GM12878 (cell line): Measurements from ENCODE around the gene DRAP1. TPM values are rescaled to one million over a fixed set of nuclear protein-coding genes. Genes with fewer than 3 reads are reported as not detected.

Experiments
- ASH2L ChIP-seq: fragments of 300-600, 200-600 bp; sonication (generic); IDR thresholded peaks from 2 replicates; pipeline ENCODE4 v1.6.1; 2017; ENCODE audit warnings: low read depth, mild to moderate bottlenecking, borderline replicate concordance
- ATF7 ChIP-seq: fragments of 450-650 bp; IDR thresholded peaks from 2 replicates; pipeline ENCODE4 v1.6.1; 2016; ENCODE audit warnings: low read depth, mild to moderate bottlenecking
- CHD2 ChIP-seq: IDR thresholded peaks from 2 replicates; pipeline ENCODE4 v1.6.1; 2011; ENCODE audit warnings: low read depth, low read length, improper control_type of control experiment, borderline replicate concordance
- CHD4 ChIP-seq: fragments of 200-600 bp; sonication (generic); IDR thresholded peaks from 2 replicates; pipeline ENCODE4 v1.6.1; 2016; ENCODE audit warnings: mild to moderate bottlenecking
- ESRRA ChIP-seq: IDR thresholded peaks from 2 replicates; pipeline ENCODE4 v1.6.1; 2012; ENCODE audit warnings: mild to moderate bottlenecking, low read length, improper control_type of control experiment
- FOS ChIP-seq: IDR thresholded peaks from 3 replicates; pipeline ENCODE4 v1.6.1; 2011; ENCODE audit warnings: borderline replicate concordance; ENCODE audit not compliant: insufficient read length; ENCODE audit errors: extremely low read depth
- GABPA ChIP-seq: IDR thresholded peaks from 2 replicates; pipeline ENCODE4 v1.6.1; 2014; ENCODE audit warnings: antibody characterized with exemption, low read depth, mild to moderate bottlenecking, inconsistent platforms
- HDGF ChIP-seq: fragments of 450-650 bp; IDR thresholded peaks from 2 replicates; pipeline ENCODE4 v1.6.1; 2016; ENCODE audit warnings: antibody characterized with exemption
- MEF2B ChIP-seq: fragments of 450-650 bp; IDR thresholded peaks from 2 replicates; pipeline ENCODE4 v1.6.1; 2018; ENCODE audit warnings: mild to moderate bottlenecking, moderate library complexity; ENCODE audit not compliant: partially characterized antibody, poor library complexity, severe bottlenecking
- MTA2 ChIP-seq: fragments of 450-650 bp; IDR thresholded peaks from 2 replicates; pipeline ENCODE4 v1.6.1; 2016; ENCODE audit warnings: low read depth, mild to moderate bottlenecking, moderate library complexity
- NFYA ChIP-seq: IDR thresholded peaks from 2 replicates; pipeline ENCODE4 v1.6.1; 2011; ENCODE audit warnings: low read depth, mild to moderate bottlenecking, low read length, improper control_type of control experiment, borderline replicate concordance
- PAX5 ChIP-seq: IDR thresholded peaks from 2 replicates; pipeline ENCODE4 v1.6.1; 2011; ENCODE audit warnings: low read depth, low read length, borderline replicate concordance
- PML ChIP-seq: IDR thresholded peaks from 2 replicates; pipeline ENCODE4 v1.6.1; 2012; ENCODE audit warnings: low read length, inconsistent platforms
- POLR2A ChIP-seq: IDR thresholded peaks from 2 replicates; pipeline ENCODE4 v1.6.1; 2011; ENCODE audit warnings: low read depth, mild to moderate bottlenecking, low read length
- RAD21 ChIP-seq: IDR thresholded peaks from 2 replicates; pipeline ENCODE4 v1.6.1; 2011; ENCODE audit warnings: mild to moderate bottlenecking, low read depth, low read length, moderate library complexity; ENCODE audit not compliant: insufficient read depth
- RELA ChIP-seq: fragments of 450-650 bp; IDR thresholded peaks from 2 replicates; pipeline ENCODE4 v1.8.0; 2014; ENCODE audit warnings: borderline replicate concordance; ENCODE audit not compliant: partially characterized antibody
- STAT3 ChIP-seq: IDR thresholded peaks from 2 replicates; pipeline ENCODE4 v1.6.1; 2011; ENCODE audit warnings: low read depth, low read length, improper control_type of control experiment
- TCF12 ChIP-seq: IDR thresholded peaks from 2 replicates; pipeline ENCODE4 v1.6.1; 2011; ENCODE audit warnings: low read depth, mild to moderate bottlenecking, low read length
- ZNF384 ChIP-seq: IDR thresholded peaks from 2 replicates; pipeline ENCODE4 v1.6.1; 2012; ENCODE audit warnings: low read depth, mild to moderate bottlenecking, low read length, improper control_type of control experiment, borderline replicate concordance
- ZSCAN29 ChIP-seq: fragments of 450-650 bp; IDR thresholded peaks from 2 replicates; pipeline ENCODE4 v1.6.1; 2017; ENCODE audit warnings: mild to moderate bottlenecking, moderate library complexity
- ZZZ3 ChIP-seq: IDR thresholded peaks from 2 replicates; pipeline ENCODE4 v1.6.1; 2011; ENCODE audit warnings: low read depth; ENCODE audit not compliant: control insufficient read depth, insufficient read length
- polyA plus RNA-seq, 11 experiments: library from polyadenylated mRNA; depleted of rRNA in 4 of 11; unstranded in 6 of 11; stranded (reverse) in 5 of 11; fragments of >200 nt; fragmentation: Nextera tagmentation in 4 of 11; fragmentation: Illumina TruSeq in 1 of 11; extraction: Ambion mirVana in 4 of 11; extraction: Trizol in 1 of 11; gene quantifications; 1 replicate in 1 of 11; 2 replicates in 10 of 11; pipeline versions ENCODE4 v1.2.1 to v1.2.3, GENCODE V29; 2011 to 2016; ENCODE audit warnings: inconsistent platforms in 2 of 11, missing spikeins in 2 of 11, low read depth in 1 of 11
- total RNA-seq, 4 experiments: library from RNA; depleted of rRNA in 3 of 4; stranded (reverse); fragments of >200 nt in 3 of 4; fragmentation: Illumina TruSeq in 1 of 4; extraction: Trizol in 1 of 4; gene quantifications; 2 replicates each; pipeline versions ENCODE4 v1.2.1 to v1.2.3, GENCODE V29; 2013 to 2021
- TF ChIP-seq, protein P1 (sequence below): fragments of 150-350 bp; IDR thresholded peaks from 2 replicates; pipeline ENCODE4 v1.6.1; 2014; ENCODE audit warnings: mild to moderate bottlenecking, low read depth, low read length
- TF ChIP-seq, protein P2 (sequence below): fragments of 450-650 bp; IDR thresholded peaks from 2 replicates; pipeline ENCODE4 v1.6.1; 2018; ENCODE audit warnings: mild to moderate bottlenecking, low read depth, moderate library complexity; ENCODE audit not compliant: partially characterized antibody
- TF ChIP-seq, protein P3 (sequence below): IDR thresholded peaks from 2 replicates; pipeline ENCODE4 v1.6.1; 2011; ENCODE audit warnings: borderline replicate concordance, low read depth, mild to moderate bottlenecking, moderate library complexity, low read length; ENCODE audit not compliant: insufficient read depth, poor library complexity, severe bottlenecking
- TF ChIP-seq, protein P4 (sequence below): fragments of 450-650 bp; IDR thresholded peaks from 2 replicates; pipeline ENCODE4 v1.6.1; 2017; ENCODE audit warnings: mild to moderate bottlenecking

DRAP1 gene
- total and polyA plus RNA-seq, 10 of the 15 experiments (the other 5 are each of a cell fraction or from before 2014, with no cell fraction given), result 9.4 to 163 (median 114) TPM

DNA sequence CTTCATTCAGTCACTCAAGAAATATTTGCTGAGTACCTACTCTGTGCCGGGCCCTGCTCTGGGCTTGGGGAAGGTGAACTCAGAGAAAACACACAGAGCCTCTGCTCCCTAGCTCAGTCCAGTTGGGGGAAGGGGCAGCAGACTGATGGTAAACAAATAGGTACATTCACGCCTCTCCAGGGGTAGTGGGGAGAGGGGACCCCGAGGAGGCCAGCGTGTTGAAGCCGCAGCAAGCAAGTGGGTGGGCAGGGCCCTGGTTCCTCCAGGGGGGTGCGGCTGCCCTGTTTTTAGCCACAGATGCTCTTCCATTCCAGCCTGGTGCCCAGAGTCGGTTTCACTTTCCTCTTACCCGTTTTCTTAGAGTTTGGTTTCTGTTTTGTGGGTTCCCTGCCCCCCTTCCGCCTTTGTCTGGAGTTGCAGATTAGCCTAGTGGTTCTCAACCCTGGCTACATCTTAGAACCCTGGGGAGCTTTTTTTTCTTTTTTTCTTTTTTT, 8.7 kb downstream of the DRAP1 start (continued):
- peak; percentile 23; the same call in 1 of the 2 replicates for TF ChIP-seq ATF7
- TF ChIP-seq RAD21, result no peak
- TF ChIP-seq STAT3, result no peak
- TF ChIP-seq NFYA, result no peak
- peak; percentile 54; the same call in 1 of the 2 replicates for TF ChIP-seq MTA2
- TF ChIP-seq TCF12, result 0 out of 2 replicates have a peak, but pooled peaks have one; percentile 29
- no peak for TF ChIP-seq FOS
- TF ChIP-seq CHD4, result no peak
- TF ChIP-seq GABPA, result no peak
- TF ChIP-seq ZNF384, result peak; percentile 84
- TF ChIP-seq PAX5, result peak; percentile 58; the same call in 1 of the 2 replicates
- no peak for TF ChIP-seq ZZZ3
- TF ChIP-seq, protein P1, sequence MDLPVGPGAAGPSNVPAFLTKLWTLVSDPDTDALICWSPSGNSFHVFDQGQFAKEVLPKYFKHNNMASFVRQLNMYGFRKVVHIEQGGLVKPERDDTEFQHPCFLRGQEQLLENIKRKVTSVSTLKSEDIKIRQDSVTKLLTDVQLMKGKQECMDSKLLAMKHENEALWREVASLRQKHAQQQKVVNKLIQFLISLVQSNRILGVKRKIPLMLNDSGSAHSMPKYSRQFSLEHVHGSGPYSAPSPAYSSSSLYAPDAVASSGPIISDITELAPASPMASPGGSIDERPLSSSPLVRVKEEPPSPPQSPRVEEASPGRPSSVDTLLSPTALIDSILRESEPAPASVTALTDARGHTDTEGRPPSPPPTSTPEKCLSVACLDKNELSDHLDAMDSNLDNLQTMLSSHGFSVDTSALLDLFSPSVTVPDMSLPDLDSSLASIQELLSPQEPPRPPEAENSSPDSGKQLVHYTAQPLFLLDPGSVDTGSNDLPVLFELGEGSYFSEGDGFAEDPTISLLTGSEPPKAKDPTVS, result no peak
- TF ChIP-seq RELA, result no peak
- TF ChIP-seq POLR2A, result peak; percentile 68
- no peak for TF ChIP-seq ESRRA
- TF ChIP-seq ZSCAN29, result no peak
- TF ChIP-seq ASH2L, result 0 out of 2 replicates have a peak, but pooled peaks have one; percentile 57
- TF ChIP-seq HDGF, result peak; percentile 78
- TF ChIP-seq PML, result peak; percentile 66; the same call in 1 of the 2 replicates
- TF ChIP-seq, protein P2, sequence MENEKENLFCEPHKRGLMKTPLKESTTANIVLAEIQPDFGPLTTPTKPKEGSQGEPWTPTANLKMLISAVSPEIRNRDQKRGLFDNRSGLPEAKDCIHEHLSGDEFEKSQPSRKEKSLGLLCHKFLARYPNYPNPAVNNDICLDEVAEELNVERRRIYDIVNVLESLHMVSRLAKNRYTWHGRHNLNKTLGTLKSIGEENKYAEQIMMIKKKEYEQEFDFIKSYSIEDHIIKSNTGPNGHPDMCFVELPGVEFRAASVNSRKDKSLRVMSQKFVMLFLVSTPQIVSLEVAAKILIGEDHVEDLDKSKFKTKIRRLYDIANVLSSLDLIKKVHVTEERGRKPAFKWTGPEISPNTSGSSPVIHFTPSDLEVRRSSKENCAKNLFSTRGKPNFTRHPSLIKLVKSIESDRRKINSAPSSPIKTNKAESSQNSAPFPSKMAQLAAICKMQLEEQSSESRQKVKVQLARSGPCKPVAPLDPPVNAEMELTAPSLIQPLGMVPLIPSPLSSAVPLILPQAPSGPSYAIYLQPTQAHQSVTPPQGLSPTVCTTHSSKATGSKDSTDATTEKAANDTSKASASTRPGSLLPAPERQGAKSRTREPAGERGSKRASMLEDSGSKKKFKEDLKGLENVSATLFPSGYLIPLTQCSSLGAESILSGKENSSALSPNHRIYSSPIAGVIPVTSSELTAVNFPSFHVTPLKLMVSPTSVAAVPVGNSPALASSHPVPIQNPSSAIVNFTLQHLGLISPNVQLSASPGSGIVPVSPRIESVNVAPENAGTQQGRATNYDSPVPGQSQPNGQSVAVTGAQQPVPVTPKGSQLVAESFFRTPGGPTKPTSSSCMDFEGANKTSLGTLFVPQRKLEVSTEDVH, result no peak
- TF ChIP-seq MEF2B, result peak; percentile 54
- TF ChIP-seq, protein P3, sequence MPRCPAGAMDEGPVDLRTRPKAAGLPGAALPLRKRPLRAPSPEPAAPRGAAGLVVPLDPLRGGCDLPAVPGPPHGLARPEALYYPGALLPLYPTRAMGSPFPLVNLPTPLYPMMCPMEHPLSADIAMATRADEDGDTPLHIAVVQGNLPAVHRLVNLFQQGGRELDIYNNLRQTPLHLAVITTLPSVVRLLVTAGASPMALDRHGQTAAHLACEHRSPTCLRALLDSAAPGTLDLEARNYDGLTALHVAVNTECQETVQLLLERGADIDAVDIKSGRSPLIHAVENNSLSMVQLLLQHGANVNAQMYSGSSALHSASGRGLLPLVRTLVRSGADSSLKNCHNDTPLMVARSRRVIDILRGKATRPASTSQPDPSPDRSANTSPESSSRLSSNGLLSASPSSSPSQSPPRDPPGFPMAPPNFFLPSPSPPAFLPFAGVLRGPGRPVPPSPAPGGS, result peak; percentile 39
- TF ChIP-seq, protein P4, sequence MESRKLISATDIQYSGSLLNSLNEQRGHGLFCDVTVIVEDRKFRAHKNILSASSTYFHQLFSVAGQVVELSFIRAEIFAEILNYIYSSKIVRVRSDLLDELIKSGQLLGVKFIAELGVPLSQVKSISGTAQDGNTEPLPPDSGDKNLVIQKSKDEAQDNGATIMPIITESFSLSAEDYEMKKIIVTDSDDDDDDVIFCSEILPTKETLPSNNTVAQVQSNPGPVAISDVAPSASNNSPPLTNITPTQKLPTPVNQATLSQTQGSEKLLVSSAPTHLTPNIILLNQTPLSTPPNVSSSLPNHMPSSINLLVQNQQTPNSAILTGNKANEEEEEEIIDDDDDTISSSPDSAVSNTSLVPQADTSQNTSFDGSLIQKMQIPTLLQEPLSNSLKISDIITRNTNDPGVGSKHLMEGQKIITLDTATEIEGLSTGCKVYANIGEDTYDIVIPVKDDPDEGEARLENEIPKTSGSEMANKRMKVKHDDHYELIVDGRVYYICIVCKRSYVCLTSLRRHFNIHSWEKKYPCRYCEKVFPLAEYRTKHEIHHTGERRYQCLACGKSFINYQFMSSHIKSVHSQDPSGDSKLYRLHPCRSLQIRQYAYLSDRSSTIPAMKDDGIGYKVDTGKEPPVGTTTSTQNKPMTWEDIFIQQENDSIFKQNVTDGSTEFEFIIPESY, result no peak
- TF ChIP-seq CHD2, result peak; percentile 84
